ENCODE measurements around the gene TGM5. TPM values are rescaled to one million over a fixed set of nuclear protein-coding genes. Genes with fewer than 3 reads are reported as not detected.

The TGM5 gene
- total RNA-seq, 1 experiment from 2014 or later, result not detected

DNA sequence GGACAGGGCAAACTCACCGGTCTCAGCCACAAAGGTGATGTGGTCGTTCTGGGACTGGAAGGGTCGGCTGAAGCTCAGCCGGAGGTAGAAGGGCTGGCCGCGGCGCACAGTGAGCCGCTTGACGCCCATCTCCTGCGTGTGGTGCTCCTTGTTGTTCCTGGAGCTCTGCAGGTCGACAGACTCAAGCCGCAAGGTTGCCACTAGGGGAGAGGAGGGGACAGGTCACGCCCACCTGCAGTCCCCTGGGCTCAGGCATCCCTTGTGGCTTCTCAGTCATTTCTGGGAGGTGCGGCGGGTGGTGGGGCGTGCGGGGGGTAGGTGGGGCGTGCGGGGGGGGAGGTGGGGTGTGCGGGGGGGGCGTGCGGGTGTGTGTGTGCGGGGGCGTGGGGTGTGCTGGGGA is 26.7 kb upstream of the TGM5 start (continued):
- TF ChIP-seq, protein P1, sequence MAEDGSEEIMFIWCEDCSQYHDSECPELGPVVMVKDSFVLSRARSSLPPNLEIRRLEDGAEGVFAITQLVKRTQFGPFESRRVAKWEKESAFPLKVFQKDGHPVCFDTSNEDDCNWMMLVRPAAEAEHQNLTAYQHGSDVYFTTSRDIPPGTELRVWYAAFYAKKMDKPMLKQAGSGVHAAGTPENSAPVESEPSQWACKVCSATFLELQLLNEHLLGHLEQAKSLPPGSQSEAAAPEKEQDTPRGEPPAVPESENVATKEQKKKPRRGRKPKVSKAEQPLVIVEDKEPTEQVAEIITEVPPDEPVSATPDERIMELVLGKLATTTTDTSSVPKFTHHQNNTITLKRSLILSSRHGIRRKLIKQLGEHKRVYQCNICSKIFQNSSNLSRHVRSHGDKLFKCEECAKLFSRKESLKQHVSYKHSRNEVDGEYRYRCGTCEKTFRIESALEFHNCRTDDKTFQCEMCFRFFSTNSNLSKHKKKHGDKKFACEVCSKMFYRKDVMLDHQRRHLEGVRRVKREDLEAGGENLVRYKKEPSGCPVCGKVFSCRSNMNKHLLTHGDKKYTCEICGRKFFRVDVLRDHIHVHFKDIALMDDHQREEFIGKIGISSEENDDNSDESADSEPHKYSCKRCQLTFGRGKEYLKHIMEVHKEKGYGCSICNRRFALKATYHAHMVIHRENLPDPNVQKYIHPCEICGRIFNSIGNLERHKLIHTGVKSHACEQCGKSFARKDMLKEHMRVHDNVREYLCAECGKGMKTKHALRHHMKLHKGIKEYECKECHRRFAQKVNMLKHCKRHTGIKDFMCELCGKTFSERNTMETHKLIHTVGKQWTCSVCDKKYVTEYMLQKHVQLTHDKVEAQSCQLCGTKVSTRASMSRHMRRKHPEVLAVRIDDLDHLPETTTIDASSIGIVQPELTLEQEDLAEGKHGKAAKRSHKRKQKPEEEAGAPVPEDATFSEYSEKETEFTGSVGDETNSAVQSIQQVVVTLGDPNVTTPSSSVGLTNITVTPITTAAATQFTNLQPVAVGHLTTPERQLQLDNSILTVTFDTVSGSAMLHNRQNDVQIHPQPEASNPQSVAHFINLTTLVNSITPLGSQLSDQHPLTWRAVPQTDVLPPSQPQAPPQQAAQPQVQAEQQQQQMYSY (CRISPR knock-in tag; IDR thresholded peaks at IDR 0.05), result no peak
- TF ChIP-seq ZNF423 (CRISPR knock-in tag; IDR thresholded peaks at IDR 0.05) (no peak), CDX4 (CRISPR knock-in tag; IDR thresholded peaks at IDR 0.05; ENCODE audit: borderline replicate concordance) (no peak), TCF7 (CRISPR knock-in tag; IDR thresholded peaks at IDR 0.05; ENCODE audit: low read depth) (no peak), PREB (CRISPR knock-in tag; IDR thresholded peaks at IDR 0.05; ENCODE audit: borderline replicate concordance) (no peak), IRF1 (CRISPR knock-in tag; IDR thresholded peaks at IDR 0.05) (no peak)
- TF ChIP-seq, protein P2, sequence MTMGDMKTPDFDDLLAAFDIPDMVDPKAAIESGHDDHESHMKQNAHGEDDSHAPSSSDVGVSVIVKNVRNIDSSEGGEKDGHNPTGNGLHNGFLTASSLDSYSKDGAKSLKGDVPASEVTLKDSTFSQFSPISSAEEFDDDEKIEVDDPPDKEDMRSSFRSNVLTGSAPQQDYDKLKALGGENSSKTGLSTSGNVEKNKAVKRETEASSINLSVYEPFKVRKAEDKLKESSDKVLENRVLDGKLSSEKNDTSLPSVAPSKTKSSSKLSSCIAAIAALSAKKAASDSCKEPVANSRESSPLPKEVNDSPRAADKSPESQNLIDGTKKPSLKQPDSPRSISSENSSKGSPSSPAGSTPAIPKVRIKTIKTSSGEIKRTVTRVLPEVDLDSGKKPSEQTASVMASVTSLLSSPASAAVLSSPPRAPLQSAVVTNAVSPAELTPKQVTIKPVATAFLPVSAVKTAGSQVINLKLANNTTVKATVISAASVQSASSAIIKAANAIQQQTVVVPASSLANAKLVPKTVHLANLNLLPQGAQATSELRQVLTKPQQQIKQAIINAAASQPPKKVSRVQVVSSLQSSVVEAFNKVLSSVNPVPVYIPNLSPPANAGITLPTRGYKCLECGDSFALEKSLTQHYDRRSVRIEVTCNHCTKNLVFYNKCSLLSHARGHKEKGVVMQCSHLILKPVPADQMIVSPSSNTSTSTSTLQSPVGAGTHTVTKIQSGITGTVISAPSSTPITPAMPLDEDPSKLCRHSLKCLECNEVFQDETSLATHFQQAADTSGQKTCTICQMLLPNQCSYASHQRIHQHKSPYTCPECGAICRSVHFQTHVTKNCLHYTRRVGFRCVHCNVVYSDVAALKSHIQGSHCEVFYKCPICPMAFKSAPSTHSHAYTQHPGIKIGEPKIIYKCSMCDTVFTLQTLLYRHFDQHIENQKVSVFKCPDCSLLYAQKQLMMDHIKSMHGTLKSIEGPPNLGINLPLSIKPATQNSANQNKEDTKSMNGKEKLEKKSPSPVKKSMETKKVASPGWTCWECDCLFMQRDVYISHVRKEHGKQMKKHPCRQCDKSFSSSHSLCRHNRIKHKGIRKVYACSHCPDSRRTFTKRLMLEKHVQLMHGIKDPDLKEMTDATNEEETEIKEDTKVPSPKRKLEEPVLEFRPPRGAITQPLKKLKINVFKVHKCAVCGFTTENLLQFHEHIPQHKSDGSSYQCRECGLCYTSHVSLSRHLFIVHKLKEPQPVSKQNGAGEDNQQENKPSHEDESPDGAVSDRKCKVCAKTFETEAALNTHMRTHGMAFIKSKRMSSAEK (CRISPR knock-in tag; IDR thresholded peaks at IDR 0.05; ENCODE audit: borderline replicate concordance), result no peak
- TF ChIP-seq, protein P3, sequence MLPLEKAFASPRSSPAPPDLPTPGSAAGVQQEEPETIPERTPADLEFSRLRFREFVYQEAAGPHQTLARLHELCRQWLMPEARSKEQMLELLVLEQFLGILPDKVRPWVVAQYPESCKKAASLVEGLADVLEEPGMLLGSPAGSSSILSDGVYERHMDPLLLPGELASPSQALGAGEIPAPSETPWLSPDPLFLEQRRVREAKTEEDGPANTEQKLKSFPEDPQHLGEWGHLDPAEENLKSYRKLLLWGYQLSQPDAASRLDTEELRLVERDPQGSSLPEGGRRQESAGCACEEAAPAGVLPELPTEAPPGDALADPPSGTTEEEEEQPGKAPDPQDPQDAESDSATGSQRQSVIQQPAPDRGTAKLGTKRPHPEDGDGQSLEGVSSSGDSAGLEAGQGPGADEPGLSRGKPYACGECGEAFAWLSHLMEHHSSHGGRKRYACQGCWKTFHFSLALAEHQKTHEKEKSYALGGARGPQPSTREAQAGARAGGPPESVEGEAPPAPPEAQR (CRISPR knock-in tag; IDR thresholded peaks at IDR 0.05), result no peak

DNA sequence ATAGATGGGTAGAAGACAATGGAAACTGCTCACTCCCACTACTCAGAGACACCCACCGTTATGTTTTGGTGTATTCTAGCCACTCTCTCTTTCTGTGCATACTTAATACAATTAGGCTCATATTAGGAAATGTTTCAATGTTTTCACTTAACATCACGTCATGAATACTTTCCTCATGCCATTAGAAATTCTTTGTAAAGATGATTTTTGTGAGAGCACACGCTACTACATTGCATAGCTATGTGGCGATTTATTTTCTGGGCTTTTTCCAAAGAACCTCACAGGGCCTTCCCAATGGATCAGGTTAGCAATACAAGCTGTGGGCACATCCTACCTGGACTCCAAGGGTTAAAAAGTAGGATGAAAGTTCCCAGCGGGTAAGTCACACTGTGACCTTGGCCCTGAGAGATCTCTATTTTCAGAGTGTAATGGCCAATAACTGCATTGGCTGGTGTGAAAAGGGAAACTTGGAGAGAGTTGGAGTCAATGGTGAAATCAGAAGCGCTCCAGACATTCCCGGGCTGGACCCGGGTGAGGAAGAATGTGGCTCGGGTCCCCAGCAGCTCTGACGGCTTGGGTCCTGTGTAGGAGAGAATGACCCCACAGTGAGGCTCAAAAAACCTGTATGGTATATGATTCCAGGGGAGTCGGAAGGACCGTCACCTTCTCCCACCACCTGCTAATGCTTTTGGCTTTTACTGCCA is 25.8 kb upstream of the TGM5 start:
- DNase-seq (ENCODE audit: low spot score), result no peak
- no peaks in the 10 kb centered on the region for H3K9me3 Mint-ChIP-seq
- CTCF ChIA-PET, result interaction anchor here (1.0 to 1.7 kb wide), 6 partner anchors 9 to 88 kb away, joined by 3 to 14 read pairs (median 8); partner anchors contain the start of gene TGM7
- POLR2A ChIA-PET, result no interaction called here
- no peak; the same call in 1 of the 2 replicates for ATAC-seq
- H3K36me3 Mint-ChIP-seq, result no peaks in the 10 kb centered on the region
- H3K4me1 Mint-ChIP-seq, result peaks cover 19% of the 10 kb centered on the region
- peaks cover 8% of the 10 kb centered on the region for H3K27me3 Mint-ChIP-seq (ENCODE audit: low read depth)
- H3K27ac Mint-ChIP-seq, result no peak overlapping the region
- peak overlapping the region; percentile 8; the same call in 1 of the 2 replicates for H3K4me3 Mint-ChIP-seq
- TF ChIP-seq USF2 (CRISPR knock-in tag; IDR thresholded peaks at IDR 0.05) (no peak), CBFB (CRISPR knock-in tag; IDR thresholded peaks at IDR 0.05; ENCODE audit: low read depth) (no peak), PRRX2 (CRISPR knock-in tag; IDR thresholded peaks at IDR 0.05) (no peak), TEAD4 (CRISPR knock-in tag; IDR thresholded peaks at IDR 0.05) (no peak), NFATC4 (CRISPR knock-in tag; IDR thresholded peaks at IDR 0.05) (no peak), CDX4 (CRISPR knock-in tag; IDR thresholded peaks at IDR 0.05; ENCODE audit: borderline replicate concordance) (no peak), TCF7 (CRISPR knock-in tag; IDR thresholded peaks at IDR 0.05; ENCODE audit: low read depth) (no peak)
- TF ChIP-seq, protein P4, sequence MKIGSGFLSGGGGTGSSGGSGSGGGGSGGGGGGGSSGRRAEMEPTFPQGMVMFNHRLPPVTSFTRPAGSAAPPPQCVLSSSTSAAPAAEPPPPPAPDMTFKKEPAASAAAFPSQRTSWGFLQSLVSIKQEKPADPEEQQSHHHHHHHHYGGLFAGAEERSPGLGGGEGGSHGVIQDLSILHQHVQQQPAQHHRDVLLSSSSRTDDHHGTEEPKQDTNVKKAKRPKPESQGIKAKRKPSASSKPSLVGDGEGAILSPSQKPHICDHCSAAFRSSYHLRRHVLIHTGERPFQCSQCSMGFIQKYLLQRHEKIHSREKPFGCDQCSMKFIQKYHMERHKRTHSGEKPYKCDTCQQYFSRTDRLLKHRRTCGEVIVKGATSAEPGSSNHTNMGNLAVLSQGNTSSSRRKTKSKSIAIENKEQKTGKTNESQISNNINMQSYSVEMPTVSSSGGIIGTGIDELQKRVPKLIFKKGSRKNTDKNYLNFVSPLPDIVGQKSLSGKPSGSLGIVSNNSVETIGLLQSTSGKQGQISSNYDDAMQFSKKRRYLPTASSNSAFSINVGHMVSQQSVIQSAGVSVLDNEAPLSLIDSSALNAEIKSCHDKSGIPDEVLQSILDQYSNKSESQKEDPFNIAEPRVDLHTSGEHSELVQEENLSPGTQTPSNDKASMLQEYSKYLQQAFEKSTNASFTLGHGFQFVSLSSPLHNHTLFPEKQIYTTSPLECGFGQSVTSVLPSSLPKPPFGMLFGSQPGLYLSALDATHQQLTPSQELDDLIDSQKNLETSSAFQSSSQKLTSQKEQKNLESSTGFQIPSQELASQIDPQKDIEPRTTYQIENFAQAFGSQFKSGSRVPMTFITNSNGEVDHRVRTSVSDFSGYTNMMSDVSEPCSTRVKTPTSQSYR (CRISPR knock-in tag; IDR thresholded peaks at IDR 0.05), result no peak
- TF ChIP-seq, protein P3 (CRISPR knock-in tag; IDR thresholded peaks at IDR 0.05), result no peak

All from WTC11 (cell line).